Liver (tissue), 9 donors: ENCODE data around the gene EXOC3. TPM values are rescaled to one million over a fixed set of nuclear protein-coding genes. Genes with fewer than 3 reads are reported as not detected.

Experiments used
- DNase-seq: peaks from one replicate; pipeline ENCODE4 v3.0.0-alpha.2; 2017; ENCODE audit warnings: low spot score
- H3K27ac ChIP-seq, 2 donors: one replicate each; pipeline ENCODE4 v1.7.0; 2013; ENCODE audit warnings: inconsistent platforms in 2 of 2, low read length in 2 of 2, control low read depth in 1 of 2, low read depth in 1 of 2, mild to moderate bottlenecking in 1 of 2
- H3K27me3 ChIP-seq, 4 donors: one replicate each; pipeline versions ENCODE4 v1.6.1 to v1.7.0; 2013; ENCODE audit warnings: low read length in 3 of 4, inconsistent platforms in 1 of 4, mild to moderate bottlenecking in 1 of 4, moderate library complexity in 1 of 4; ENCODE audit not compliant: control insufficient read depth in 4 of 4, insufficient read depth in 4 of 4
- H3K36me3 ChIP-seq, 4 donors: one replicate each; pipeline versions ENCODE4 v1.6.1 to v1.7.0; 2013; ENCODE audit warnings: low read length in 3 of 4, mild to moderate bottlenecking in 3 of 4, low read depth in 1 of 4, moderate library complexity in 1 of 4; ENCODE audit not compliant: control insufficient read depth in 4 of 4, insufficient read depth in 3 of 4
- H3K4me1 ChIP-seq, 4 donors: one replicate each; pipeline versions ENCODE4 v1.6.1 to v1.7.0; 2013; ENCODE audit warnings: low read length in 3 of 4, mild to moderate bottlenecking in 3 of 4, moderate library complexity in 1 of 4; ENCODE audit not compliant: control insufficient read depth in 4 of 4, insufficient read depth in 4 of 4
- H3K4me3 ChIP-seq, 3 donors: one replicate each; pipeline versions ENCODE4 v1.6.1 to v1.7.0; 2013; ENCODE audit warnings: low read length in 3 of 3, control low read depth in 1 of 3, low read depth in 1 of 3, mild to moderate bottlenecking in 1 of 3
- H3K9ac ChIP-seq, 2 donors: one replicate each; pipeline ENCODE4 v1.7.0; 2013; ENCODE audit warnings: low read length in 2 of 2, mild to moderate bottlenecking in 2 of 2, moderate library complexity in 2 of 2, control low read depth in 1 of 2, low read depth in 1 of 2
- H3K9me3 ChIP-seq, 4 donors: one replicate each; pipeline versions ENCODE4 v1.6.1 to v1.7.0; 2013; ENCODE audit warnings: low read length in 3 of 4; ENCODE audit not compliant: control insufficient read depth in 4 of 4
- CTCF ChIP-seq: fragments of 150-350 bp; IDR thresholded peaks from 2 replicates; pipeline ENCODE4 v1.5.1; 2017; ENCODE audit warnings: improper control_type of control experiment, low read depth, low read length; ENCODE audit not compliant: missing input control
- EGR1 ChIP-seq, 2 donors: IDR thresholded peaks; 2 replicates each; pipeline ENCODE4 v1.6.1; 2016 to 2018; ENCODE audit warnings: antibody characterized with exemption in 2 of 2, low read depth in 2 of 2
- FOXA1 ChIP-seq: IDR thresholded peaks from 2 replicates; pipeline ENCODE4 v1.6.1; 2016; ENCODE audit warnings: antibody characterized with exemption
- FOXA2 ChIP-seq: IDR thresholded peaks from 2 replicates; pipeline ENCODE4 v1.6.1; 2016; ENCODE audit warnings: antibody characterized with exemption
- HNF4A ChIP-seq, 2 donors: conservative IDR thresholded peaks; 2 replicates each; pipeline ENCODE4 v1.6.1; 2016; ENCODE audit warnings: antibody characterized with exemption in 2 of 2, mild to moderate bottlenecking in 2 of 2
- HNF4G ChIP-seq: IDR thresholded peaks from 2 replicates; pipeline ENCODE4 v1.6.1; 2016; ENCODE audit warnings: antibody characterized with exemption
- JUND ChIP-seq, 2 donors: IDR thresholded peaks; 2 replicates each; pipeline ENCODE4 v1.6.1; 2016; ENCODE audit warnings: antibody characterized with exemption in 2 of 2
- MAX ChIP-seq: IDR thresholded peaks from 2 replicates; pipeline ENCODE4 v1.6.1; 2016; ENCODE audit warnings: antibody characterized with exemption
- NR2F2 ChIP-seq: IDR thresholded peaks from 2 replicates; pipeline ENCODE4 v1.6.1; 2016; ENCODE audit warnings: antibody characterized with exemption
- RAD21 ChIP-seq, 2 donors: IDR thresholded peaks; 2 replicates each; pipeline ENCODE4 v1.6.1; 2016; ENCODE audit warnings: antibody characterized with exemption in 2 of 2, mild to moderate bottlenecking in 2 of 2
- RXRA ChIP-seq, 2 donors: IDR thresholded peaks; 2 replicates each; pipeline ENCODE4 v1.6.1; 2017 to 2018; ENCODE audit warnings: antibody characterized with exemption in 2 of 2, mild to moderate bottlenecking in 1 of 2
- YY1 ChIP-seq: IDR thresholded peaks from 2 replicates; pipeline ENCODE4 v1.6.1; 2016; ENCODE audit warnings: antibody characterized with exemption, mild to moderate bottlenecking
- ZBTB33 ChIP-seq: IDR thresholded peaks from 2 replicates; pipeline ENCODE4 v1.6.1; 2016; ENCODE audit warnings: antibody characterized with exemption
- WGBS: extraction: QIAGEN DNeasy Blood & Tissue Kit; methylation state at CpG from one replicate; pipeline ENCODE4 v1.1.7; 2013; 5-methylcytosine and 5-hydroxymethylcytosine counted together
- polyA plus RNA-seq, 2 donors: library from polyadenylated mRNA; stranded (reverse) in 1 of 2; unstranded in 1 of 2; fragments of 200-250 nt in 1 of 2; fragments of >200 nt in 1 of 2; fragmentation: Nextera tagmentation in 1 of 2; extraction: Ambion mirVana in 1 of 2; gene quantifications; one replicate each; pipeline versions ENCODE4 v1.2.1 to v1.2.3, GENCODE V29; 2013 to 2015
- total RNA-seq, 2 donors: library from RNA; depleted of rRNA; stranded (reverse); fragments of >200 nt; gene quantifications; one replicate each; pipeline ENCODE4 v1.2.3, GENCODE V29; 2014
- TF ChIP-seq, protein P1 (sequence below): IDR thresholded peaks from 2 replicates; pipeline ENCODE4 v1.6.1; 2016; ENCODE audit warnings: antibody characterized with exemption, mild to moderate bottlenecking
- donor health status: healthy.
- donor health status: healthy.
- donor health status: healthy.
- donor health status: healthy.
- donor health status: healthy.

EXOC3 gene
- total and polyA plus RNA-seq, 4 donors = 12.4 to 23.9 (median 18.5) TPM

- TF ChIP-seq RXRA (IDR thresholded peaks at IDR 0.05) (no peak), FOXA2 (no peak)
Observed at GRCh38 chr5:471750-472058, 28.7 kb downstream of the EXOC3 start (continued).

DNA sequence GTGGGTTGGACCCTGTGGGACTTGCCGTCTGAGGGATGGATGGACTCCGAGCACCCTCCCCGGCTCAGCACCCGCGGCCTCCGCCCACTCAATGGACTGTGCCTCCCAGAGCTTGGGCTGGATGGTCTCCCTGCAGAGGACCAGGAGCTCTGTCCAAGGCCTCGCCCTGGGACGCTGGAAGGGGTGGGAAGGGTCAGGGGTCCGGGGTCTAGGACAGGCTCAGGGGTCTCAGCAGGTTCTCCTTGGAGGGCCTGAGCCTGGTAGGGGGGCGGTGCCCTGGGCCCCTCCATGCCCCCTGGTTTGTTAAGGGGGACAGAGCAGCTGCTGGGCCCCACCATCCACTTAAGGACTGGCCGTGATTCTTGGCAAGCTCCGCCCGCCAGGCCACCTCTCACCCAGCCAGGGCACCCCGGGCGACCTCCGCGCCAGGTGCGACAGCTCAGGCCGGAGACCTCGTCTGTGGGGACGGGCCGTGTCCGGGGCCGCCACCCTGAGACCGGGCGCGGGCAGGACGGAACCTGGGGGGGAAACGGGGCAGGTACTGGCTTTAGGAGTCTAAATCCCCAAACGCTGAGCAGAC, 29.2 kb downstream of the EXOC3 start:
- Histone ChIP-seq H3K4me1 (peaks cover 13 to 29% (median 20%) of the 10 kb centered on the region in 4 donors), H3K9me3 (no peaks in the 10 kb centered on the region), H3K4me3 (peak overlapping the region; percentile 72 to 91 (median 78)), H3K36me3 (peaks cover 0 to 3% (median 1%) of the 10 kb centered on the region in 4 donors), H3K27ac (peak overlapping the region; percentile 60 to 85), H3K9ac (peak overlapping the region; percentile 71 to 78), H3K27me3 (peaks cover 0 to 2% (median 0%) of the 10 kb centered on the region in 4 donors)
- TF ChIP-seq YY1 = no peak
- TF ChIP-seq FOXA1 = no peak
- no peak for TF ChIP-seq ZBTB33
- no peak for TF ChIP-seq HNF4A (conservative IDR thresholded peaks at IDR 0.05)
- TF ChIP-seq, protein P1, sequence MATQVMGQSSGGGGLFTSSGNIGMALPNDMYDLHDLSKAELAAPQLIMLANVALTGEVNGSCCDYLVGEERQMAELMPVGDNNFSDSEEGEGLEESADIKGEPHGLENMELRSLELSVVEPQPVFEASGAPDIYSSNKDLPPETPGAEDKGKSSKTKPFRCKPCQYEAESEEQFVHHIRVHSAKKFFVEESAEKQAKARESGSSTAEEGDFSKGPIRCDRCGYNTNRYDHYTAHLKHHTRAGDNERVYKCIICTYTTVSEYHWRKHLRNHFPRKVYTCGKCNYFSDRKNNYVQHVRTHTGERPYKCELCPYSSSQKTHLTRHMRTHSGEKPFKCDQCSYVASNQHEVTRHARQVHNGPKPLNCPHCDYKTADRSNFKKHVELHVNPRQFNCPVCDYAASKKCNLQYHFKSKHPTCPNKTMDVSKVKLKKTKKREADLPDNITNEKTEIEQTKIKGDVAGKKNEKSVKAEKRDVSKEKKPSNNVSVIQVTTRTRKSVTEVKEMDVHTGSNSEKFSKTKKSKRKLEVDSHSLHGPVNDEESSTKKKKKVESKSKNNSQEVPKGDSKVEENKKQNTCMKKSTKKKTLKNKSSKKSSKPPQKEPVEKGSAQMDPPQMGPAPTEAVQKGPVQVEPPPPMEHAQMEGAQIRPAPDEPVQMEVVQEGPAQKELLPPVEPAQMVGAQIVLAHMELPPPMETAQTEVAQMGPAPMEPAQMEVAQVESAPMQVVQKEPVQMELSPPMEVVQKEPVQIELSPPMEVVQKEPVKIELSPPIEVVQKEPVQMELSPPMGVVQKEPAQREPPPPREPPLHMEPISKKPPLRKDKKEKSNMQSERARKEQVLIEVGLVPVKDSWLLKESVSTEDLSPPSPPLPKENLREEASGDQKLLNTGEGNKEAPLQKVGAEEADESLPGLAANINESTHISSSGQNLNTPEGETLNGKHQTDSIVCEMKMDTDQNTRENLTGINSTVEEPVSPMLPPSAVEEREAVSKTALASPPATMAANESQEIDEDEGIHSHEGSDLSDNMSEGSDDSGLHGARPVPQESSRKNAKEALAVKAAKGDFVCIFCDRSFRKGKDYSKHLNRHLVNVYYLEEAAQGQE = no peak
- TF ChIP-seq EGR1 (IDR thresholded peaks at IDR 0.05; ENCODE audit: low read depth in 2 of 2) = peak in 1 of 2 donors; percentile 54
- peak; percentile 45 for DNase-seq
- WGBS = 11% methylated on average over 30 of the region's 30 CpGs

GRCh38 chr5:472656-473550, 29.9 kb downstream of the EXOC3 start:
- H3K27me3 ChIP-seq = peaks cover 0 to 4% (median 0%) of the 10 kb centered on the region in 4 donors
- peaks cover 13 to 29% (median 20%) of the 10 kb centered on the region in 4 donors for H3K4me1 ChIP-seq

More at GRCh38 chr5:472656-473550, 29.9 kb downstream of the EXOC3 start:
- Histone ChIP-seq H3K9ac (peak overlapping the region; percentile 71 to 78), H3K4me3 (peak overlapping the region; percentile 72 to 91 (median 79)), H3K27ac (peak overlapping the region; percentile 60 to 85), H3K36me3 (peaks cover 0 to 3% (median under 1%) of the 10 kb centered on the region in 4 donors), H3K9me3 (no peaks in the 10 kb centered on the region)
- TF ChIP-seq JUND (IDR thresholded peaks at IDR 0.05) = no peak
- TF ChIP-seq NR2F2 = no peak
- no peak for TF ChIP-seq HNF4G
- TF ChIP-seq YY1 = no peak
- TF ChIP-seq RAD21 (IDR thresholded peaks at IDR 0.05) = no peak
- TF ChIP-seq FOXA2 = no peak
- TF ChIP-seq MAX = no peak
- TF ChIP-seq RXRA (IDR thresholded peaks at IDR 0.05) = no peak
- no peak for TF ChIP-seq EGR1 (IDR thresholded peaks at IDR 0.05; ENCODE audit: low read depth in 2 of 2)
- no peak for TF ChIP-seq CTCF
- WGBS = under 1% methylated on average over 137 of the region's 137 CpGs
- DNase-seq = peak; percentile 93
